Mesodermal cell (in vitro differentiated cells): ENCODE data around the gene RFX6.

Source experiments
- H3K27ac ChIP-seq: 2 replicates; pipeline ENCODE4 v1.7.0; 2013; ENCODE audit warnings: mild to moderate bottlenecking, low read depth, low read length, moderate library complexity; ENCODE audit not compliant: severe bottlenecking
- H3K36me3 ChIP-seq: 2 replicates; pipeline ENCODE4 v1.7.1; 2013; ENCODE audit warnings: mild to moderate bottlenecking, low read length, moderate library complexity; ENCODE audit not compliant: control insufficient read depth, insufficient read depth
- H3K4me1 ChIP-seq: one replicate; pipeline ENCODE4 v1.7.1; 2013; ENCODE audit warnings: mild to moderate bottlenecking, low read length; ENCODE audit not compliant: insufficient read depth, control insufficient read depth, poor library complexity, severe bottlenecking
- H3K4me3 ChIP-seq: 2 replicates; pipeline ENCODE4 v1.7.0; 2013; ENCODE audit warnings: low read length, control low read depth, mild to moderate bottlenecking; ENCODE audit not compliant: insufficient read depth, poor library complexity, severe bottlenecking; ENCODE audit errors: extremely low read depth
- H3K9me3 ChIP-seq: 2 replicates; pipeline ENCODE4 v1.7.1; 2013; ENCODE audit warnings: mild to moderate bottlenecking, low read length, moderate library complexity; ENCODE audit not compliant: control insufficient read depth
- WGBS, 2 experiments: methylation state at CpG; one replicate each; pipeline ENCODE4 v1.1.5; 2013; ENCODE audit warnings: missing lambda C conversion rate in 2 of 2; ENCODE audit not compliant: insufficient coverage in 2 of 2; 5-methylcytosine and 5-hydroxymethylcytosine counted together

RFX6 gene

DNA sequence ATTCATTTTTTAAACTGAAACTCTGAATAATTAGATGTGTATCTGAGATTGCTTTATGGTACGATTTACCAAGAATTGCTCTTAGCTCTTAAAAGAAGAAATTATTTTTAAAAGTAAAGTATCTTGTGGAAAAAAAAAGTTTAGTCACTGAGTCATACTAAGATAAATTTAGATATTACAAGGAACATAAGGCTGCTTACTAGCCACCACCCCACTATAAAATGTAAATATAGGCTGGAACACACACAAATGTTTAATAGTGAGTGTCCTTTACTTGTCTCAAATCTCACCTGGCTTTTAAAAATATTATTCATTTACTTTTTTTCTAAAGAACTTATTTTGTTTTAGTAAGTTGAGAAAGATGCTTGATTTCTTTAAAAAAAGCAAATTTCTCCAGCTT, 17.6 kb downstream of the RFX6 start:
- Histone ChIP-seq H3K9me3 (no peaks in the 10 kb centered on the region), H3K36me3 (no peaks in the 10 kb centered on the region), H3K27ac (no peak overlapping the region), H3K4me1 (no peaks in the 10 kb centered on the region), H3K4me3 (no peak overlapping the region)
- WGBS, 2 experiments = no CpG with 5 or more reads among the region's 1 CpG

DNA sequence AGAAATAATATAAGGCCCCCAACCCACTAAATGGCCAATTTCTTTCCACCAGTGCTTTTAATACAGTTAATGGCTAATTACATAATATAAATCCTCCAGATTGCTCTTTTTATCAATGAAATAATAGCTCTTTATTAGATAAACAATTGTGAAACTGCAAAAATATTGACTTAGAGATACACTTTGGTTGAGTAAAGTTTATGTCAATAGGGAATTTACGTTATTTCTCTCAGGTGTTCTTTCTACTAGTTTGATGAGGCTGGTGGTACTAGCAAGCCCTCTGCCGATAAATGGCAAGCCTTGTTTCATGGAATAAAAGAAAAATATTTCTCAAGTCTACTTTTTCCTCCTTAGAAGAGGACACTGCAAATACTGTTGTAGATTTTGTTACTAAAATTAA, 18.9 kb downstream of the RFX6 start:
- H3K4me1 ChIP-seq = no peaks in the 10 kb centered on the region
- 83% methylated on average over 1 of the region's 2 CpGs; no CpG with 5 or more reads in 1 of the 2 experiments for WGBS, 2 experiments
- H3K36me3 ChIP-seq = no peaks in the 10 kb centered on the region
- H3K27ac ChIP-seq = no peak overlapping the region
- H3K4me3 ChIP-seq = no peak overlapping the region
- H3K9me3 ChIP-seq = no peaks in the 10 kb centered on the region

DNA sequence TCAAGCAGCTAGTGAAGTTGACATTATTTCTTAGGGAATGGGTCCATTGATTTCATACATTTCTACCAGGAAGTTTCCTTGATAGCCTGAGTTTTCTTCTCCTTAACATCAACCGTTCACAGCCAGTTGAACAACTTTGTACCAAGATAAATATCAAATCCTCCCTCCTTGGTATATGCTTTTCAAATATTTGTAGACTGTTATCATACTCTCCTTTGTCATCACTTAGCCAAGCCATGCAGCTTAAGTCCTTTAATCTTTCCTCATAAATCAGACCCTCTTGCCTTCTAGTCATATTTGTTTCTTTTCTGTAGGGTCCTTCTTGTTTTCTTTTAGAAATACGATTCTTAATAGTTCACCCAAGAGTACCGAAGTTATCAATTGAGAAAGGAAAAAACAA, 25.6 kb downstream of the RFX6 start:
- Histone ChIP-seq H3K4me3 (no peak overlapping the region), H3K27ac (no peak overlapping the region), H3K4me1 (no peaks in the 10 kb centered on the region), H3K9me3 (no peaks in the 10 kb centered on the region), H3K36me3 (no peaks in the 10 kb centered on the region)
- WGBS, 2 experiments = 83% methylated on average over 1 of the region's 3 CpGs; no CpG with 5 or more reads in 1 of the 2 experiments

DNA sequence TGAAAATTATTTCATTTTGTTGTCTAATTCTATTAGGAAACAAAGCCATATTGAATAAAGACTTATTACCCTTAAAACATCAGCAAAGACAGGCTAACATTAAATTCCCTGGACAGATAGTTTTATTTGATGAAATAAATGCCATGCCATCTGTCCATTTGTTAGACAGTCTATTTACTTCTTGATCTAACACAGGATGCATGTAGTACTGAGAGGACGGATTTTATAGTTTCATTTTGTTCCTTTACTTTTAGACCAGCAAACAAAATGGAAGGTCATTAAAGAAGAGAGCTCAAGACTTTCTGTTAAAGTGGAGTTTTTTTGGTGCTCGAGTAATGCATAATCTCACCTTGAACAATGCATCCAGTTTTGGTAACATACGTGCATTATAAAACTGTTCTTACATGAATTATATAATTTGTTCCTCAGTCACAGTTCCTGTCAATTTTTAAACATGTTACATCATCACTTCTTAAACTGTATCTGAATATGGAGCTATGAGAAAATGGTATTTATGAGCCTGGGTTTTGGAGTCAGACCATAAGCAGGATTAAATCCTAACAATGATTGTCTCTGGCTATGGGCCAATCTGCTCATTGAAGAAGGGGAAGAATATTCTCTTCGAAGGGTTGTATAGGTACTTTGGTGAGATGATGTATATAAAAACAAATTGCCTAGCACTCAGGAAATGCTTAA, 46.0 kb downstream of the RFX6 start:
- Histone ChIP-seq H3K36me3 (no peaks in the 10 kb centered on the region), H3K4me3 (no peak overlapping the region), H3K9me3 (no peaks in the 10 kb centered on the region), H3K27ac (no peak overlapping the region), H3K4me1 (peaks cover 3% of the 10 kb centered on the region)
- 100% methylated on average over 1 of the region's 4 CpGs; no CpG with 5 or more reads in 1 of the 2 experiments for WGBS, 2 experiments

DNA sequence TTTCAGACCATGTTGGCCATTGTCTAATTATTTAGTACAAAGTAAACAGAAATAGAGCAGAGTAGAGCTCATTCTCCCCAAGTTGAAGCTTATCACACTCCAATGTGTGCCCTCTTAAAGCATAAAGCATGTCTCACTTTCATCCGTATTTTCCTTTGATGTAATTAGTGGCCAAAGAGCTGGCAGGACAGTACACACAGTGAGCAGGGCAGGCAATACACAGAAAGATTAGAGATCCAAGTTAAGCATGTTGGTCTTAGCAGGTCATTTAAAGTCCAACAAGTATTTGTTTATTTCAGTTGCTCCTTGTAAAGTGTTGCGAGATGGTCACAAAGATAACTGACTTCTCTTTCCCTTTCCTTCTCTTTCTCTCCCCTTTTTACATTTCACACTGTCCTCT, 47.2 kb downstream of the RFX6 start:
- Histone ChIP-seq H3K4me3 (no peak overlapping the region), H3K27ac (no peak overlapping the region)
- WGBS, 2 experiments = 88 to 100% methylated on average over 1 of the region's 2 CpGs

DNA sequence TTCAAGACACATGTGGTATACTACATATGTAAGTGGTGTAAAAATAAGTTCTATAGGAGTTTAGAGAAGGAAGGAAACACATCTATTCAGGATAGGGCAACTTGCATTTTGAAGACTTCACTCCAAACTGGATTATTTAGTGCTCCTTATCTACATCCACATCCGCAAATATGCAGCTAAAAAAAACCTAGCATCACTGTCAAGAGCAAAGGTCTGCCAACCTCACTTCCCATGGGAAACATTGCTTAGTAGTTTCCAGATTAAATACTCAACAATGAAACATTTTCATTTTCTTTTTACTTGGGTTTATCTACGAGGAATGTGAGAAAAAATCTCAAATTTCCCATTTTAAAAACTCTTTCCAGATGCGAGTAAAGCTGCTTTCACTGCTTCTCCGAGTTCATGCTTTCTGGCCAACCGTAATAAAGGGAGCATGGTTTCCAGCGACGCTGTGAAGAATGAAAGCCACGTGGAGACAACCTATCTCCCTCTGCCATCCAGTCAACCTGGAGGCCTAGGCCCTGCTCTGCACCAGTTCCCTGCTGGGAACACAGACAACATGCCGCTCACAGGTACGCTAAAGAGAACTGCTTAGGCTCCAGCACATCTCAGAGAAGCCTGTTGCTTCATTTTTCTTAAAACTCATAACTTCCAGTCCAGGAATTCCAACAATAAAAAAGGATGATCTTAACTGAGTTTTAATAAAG, 48.2 kb downstream of the RFX6 start:
- Histone ChIP-seq H3K27ac (no peak overlapping the region), H3K36me3 (no peaks in the 10 kb centered on the region), H3K9me3 (no peaks in the 10 kb centered on the region), H3K4me1 (peaks cover 7% of the 10 kb centered on the region), H3K4me3 (no peak overlapping the region)
- WGBS, 2 experiments = 87 to 93% methylated on average over 7 to 8 of the region's 10 CpGs

More for the DNA sequence above, 47.2 kb downstream of the RFX6 start:
- peaks cover 7% of the 10 kb centered on the region for H3K4me1 ChIP-seq
- H3K36me3 ChIP-seq = no peaks in the 10 kb centered on the region
- no peaks in the 10 kb centered on the region for H3K9me3 ChIP-seq

DNA sequence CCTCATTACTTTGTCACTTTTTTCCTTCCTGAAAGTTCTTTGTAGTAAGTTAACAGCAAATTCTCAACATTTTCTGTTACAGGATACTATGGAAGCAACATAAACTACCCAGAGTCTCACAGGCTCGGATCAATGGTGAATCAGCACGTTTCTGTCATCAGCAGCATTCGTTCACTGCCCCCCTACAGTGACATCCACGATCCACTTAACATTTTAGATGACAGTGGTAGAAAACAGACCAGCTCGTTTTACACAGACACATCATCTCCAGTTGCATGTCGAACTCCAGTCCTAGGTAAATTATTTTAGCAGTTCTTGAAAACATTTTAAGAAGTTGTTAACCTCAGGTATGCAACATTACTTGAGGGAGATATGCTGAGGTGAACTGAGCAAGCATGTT, 51.6 kb downstream of the RFX6 start:
- no peak overlapping the region for H3K4me3 ChIP-seq
- no peak overlapping the region for H3K27ac ChIP-seq
- H3K36me3 ChIP-seq = no peaks in the 10 kb centered on the region
- 19 to 44% methylated on average over 2 to 4 of the region's 6 CpGs for WGBS, 2 experiments
- peaks cover 7% of the 10 kb centered on the region for H3K4me1 ChIP-seq
- H3K9me3 ChIP-seq = no peaks in the 10 kb centered on the region

DNA sequence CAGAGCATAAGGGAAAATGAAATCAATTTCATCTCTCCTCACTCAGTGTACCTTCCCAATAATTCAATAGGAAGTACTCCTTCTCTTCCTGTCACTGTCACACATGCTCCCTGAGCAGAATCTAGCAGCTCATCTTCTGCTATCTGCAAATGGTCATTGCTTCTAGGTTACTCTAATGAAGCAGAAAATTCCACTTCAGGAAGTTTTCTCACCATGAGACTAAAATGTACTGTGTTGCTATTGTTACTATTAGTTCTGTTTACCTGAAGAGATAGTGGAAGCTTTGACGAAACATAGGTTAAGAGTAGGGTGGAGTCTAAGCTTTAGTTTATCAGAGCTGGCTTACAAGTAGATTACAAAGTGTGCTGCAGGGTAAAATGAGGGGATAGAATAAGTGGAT, 52.8 kb downstream of the RFX6 start:
- Histone ChIP-seq H3K27ac (no peak overlapping the region), H3K4me3 (no peak overlapping the region)

DNA sequence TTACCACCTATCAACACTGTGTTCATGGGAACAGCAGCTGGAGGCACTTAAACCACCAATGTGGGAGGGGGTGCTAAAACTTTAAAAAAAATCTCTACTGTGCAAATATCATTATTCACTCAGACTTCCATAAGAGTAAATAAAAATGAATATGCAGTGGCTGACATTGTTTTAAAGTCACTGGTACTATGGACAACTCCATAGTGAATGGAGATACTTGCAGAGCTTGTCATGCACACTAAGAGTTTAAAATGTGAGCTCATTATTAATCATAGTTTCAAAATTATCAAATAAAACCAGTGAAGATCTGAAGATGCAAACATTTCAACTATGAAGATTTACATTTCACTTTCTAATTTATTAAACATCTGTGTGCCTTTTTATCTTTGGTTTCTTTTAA, 54.4 kb downstream of the RFX6 start:
- Histone ChIP-seq H3K36me3 (no peaks in the 10 kb centered on the region), H3K4me3 (no peak overlapping the region), H3K9me3 (no peaks in the 10 kb centered on the region), H3K4me1 (peaks cover 4% of the 10 kb centered on the region), H3K27ac (no peak overlapping the region)

More for the DNA sequence above, 52.8 kb downstream of the RFX6 start:
- Histone ChIP-seq H3K4me1 (peaks cover 4% of the 10 kb centered on the region), H3K9me3 (no peaks in the 10 kb centered on the region), H3K36me3 (no peaks in the 10 kb centered on the region)
- WGBS, 2 experiments = 71 to 85% methylated on average over 1 of the region's 1 CpG

DNA sequence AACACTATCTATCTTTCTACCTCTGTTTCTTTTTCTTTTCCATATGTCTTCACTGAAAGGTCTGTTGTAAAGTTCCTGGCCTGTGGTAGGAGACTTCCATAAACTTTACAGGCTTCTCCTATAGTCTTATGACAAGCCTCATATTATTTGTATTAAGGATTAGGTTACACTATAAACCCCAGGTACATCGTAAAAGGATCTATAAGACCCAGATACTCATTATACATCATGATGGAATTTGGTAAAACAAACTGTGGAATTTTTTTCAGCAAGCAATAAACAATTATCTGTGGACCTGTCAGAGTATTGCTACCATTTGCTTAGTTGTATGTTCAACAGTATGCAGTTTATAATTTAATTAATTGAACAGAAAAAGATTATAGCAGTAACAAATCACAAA, 55.5 kb downstream of the RFX6 start:
- no peaks in the 10 kb centered on the region for H3K36me3 ChIP-seq
- peaks cover 4% of the 10 kb centered on the region for H3K4me1 ChIP-seq
- H3K9me3 ChIP-seq = no peaks in the 10 kb centered on the region
- WGBS, 2 experiments = no CpG with 5 or more reads among the region's 1 CpG
- no peak overlapping the region for H3K4me3 ChIP-seq
- no peak overlapping the region for H3K27ac ChIP-seq

DNA sequence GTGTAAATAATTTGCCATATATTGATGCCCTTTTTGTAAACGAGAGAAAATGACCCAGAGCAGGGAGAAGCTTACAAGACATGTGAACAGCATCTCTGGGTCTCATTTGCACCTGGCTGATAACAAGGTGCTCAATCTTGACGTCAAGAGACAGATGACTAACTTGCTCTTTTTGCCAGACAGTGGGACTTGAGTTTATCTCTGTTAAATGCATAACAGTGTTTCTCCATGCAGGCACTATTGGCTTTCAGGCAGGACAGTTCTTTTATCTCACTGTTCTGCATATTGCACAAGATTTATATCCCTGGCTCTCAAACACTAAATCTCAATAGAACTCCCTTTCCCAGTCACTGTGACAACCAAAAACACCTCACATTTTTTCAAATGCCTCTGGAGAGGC, 56.4 kb downstream of the RFX6 start:
- H3K27ac ChIP-seq = no peak overlapping the region
- no peaks in the 10 kb centered on the region for H3K36me3 ChIP-seq
- peaks cover 2% of the 10 kb centered on the region for H3K4me1 ChIP-seq
- H3K9me3 ChIP-seq = no peaks in the 10 kb centered on the region
- 79 to 80% methylated on average over 2 of the region's 2 CpGs for WGBS, 2 experiments
- H3K4me3 ChIP-seq = no peak overlapping the region
